Measurements from ENCODE around the gene ABCC1. TPM values are rescaled to one million over a fixed set of nuclear protein-coding genes. Genes with fewer than 3 reads are reported as not detected.

The ABCC1 gene
- polyA plus RNA-seq, 1 donor (not counting 4 experiments of a cell fraction or from before 2014, with no cell fraction given) = 19.4 TPM

DNA sequence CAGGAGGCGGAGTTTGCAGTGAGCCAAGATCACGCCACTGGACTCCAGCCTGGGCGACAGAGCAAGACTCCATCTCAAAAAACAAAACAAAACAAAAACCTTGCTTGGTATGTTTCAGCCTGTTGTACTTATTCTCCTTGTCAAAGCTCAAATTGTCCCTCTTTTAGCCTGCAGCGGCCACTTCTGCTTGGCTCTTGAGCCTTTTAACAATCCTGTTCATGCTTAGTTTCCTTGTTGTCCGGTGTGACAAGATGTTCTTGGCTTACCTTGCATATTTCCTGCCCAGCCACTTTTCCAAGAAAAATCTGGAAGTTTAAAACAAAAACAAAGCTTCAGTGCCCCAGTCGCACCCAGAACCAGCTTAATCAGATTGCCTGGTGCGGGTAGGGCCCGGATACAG, 81.0 kb downstream of the ABCC1 start:
- dilution Hi-C loops (cut with MboI; ENCODE audit: extremely low pct_ligation_motif_present, low sequenced_read_pairs) = no loop called here

DNA sequence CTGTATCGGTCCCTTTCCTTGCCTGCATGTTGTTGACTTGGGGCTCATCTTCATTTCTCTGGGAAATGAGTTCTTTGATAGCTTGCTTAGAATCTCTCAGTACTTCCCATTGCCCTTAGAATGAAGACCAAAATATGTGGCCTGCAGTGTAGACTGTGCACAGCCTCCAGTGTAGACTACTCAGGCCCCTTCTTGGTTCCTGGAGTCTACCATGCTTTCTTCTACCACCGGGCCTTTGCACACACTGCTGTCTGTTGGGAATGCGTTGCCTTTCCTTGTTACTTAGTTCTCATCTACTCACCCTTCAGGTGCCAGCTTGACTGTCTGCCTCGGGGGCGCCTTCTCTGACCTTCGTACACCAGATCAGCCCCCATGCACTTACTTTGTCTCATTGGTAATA, 82.0 kb downstream of the ABCC1 start:
- Histone ChIP-seq H3K36me3 (ENCODE audit: control insufficient read depth in 2 of 2, extremely low read depth in 1 of 2, insufficient read depth in 2 of 2, low read length in 2 of 2) (peaks cover 7 to 11% of the 10 kb centered on the region in 2 experiments), H4K20me1 (ENCODE audit: control insufficient read depth, extremely low read depth, insufficient read depth, low read length) (peaks cover 3% of the 10 kb centered on the region), H3K27ac (ENCODE audit: control insufficient read depth, insufficient read depth, low read length) (no peak overlapping the region), H3K4me3 (ENCODE audit: control insufficient read depth in 2 of 3, extremely low read depth in 1 of 3, insufficient read depth in 2 of 3, low read depth in 1 of 3, low read length in 3 of 3) (no peak overlapping the region), H3K9ac (ENCODE audit: control insufficient read depth, extremely low read depth, insufficient read depth, low read length) (no peak overlapping the region), H3K9me3 (ENCODE audit: control insufficient read depth, low read depth, low read length) (no peaks in the 10 kb centered on the region), H3K27me3 (ENCODE audit: control insufficient read depth, extremely low read depth, insufficient read depth, low read length) (no peaks in the 10 kb centered on the region), H3K9me1 (ENCODE audit: control insufficient read depth, extremely low read depth, insufficient read depth, low read length) (no peaks in the 10 kb centered on the region), H3K79me2 (ENCODE audit: control insufficient read depth, insufficient read depth, low read length) (no peaks in the 10 kb centered on the region), H3K4me1 (ENCODE audit: control insufficient read depth, extremely low read depth, insufficient read depth, low read length) (no peaks in the 10 kb centered on the region), H2AFZ (ENCODE audit: control insufficient read depth, low read length) (no peak overlapping the region), H3K4me2 (ENCODE audit: control insufficient read depth, extremely low read depth, insufficient read depth, low read depth, low read length) (no peak overlapping the region)
- TF ChIP-seq, protein P1, sequence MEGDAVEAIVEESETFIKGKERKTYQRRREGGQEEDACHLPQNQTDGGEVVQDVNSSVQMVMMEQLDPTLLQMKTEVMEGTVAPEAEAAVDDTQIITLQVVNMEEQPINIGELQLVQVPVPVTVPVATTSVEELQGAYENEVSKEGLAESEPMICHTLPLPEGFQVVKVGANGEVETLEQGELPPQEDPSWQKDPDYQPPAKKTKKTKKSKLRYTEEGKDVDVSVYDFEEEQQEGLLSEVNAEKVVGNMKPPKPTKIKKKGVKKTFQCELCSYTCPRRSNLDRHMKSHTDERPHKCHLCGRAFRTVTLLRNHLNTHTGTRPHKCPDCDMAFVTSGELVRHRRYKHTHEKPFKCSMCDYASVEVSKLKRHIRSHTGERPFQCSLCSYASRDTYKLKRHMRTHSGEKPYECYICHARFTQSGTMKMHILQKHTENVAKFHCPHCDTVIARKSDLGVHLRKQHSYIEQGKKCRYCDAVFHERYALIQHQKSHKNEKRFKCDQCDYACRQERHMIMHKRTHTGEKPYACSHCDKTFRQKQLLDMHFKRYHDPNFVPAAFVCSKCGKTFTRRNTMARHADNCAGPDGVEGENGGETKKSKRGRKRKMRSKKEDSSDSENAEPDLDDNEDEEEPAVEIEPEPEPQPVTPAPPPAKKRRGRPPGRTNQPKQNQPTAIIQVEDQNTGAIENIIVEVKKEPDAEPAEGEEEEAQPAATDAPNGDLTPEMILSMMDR (optimal IDR thresholded peaks at IDR 0.05 in 1 of 3, IDR thresholded peaks at IDR 0.05 in 1 of 3, conservative IDR thresholded peaks at IDR 0.05 in 1 of 3; ENCODE audit: extremely low read depth in 1 of 3, insufficient read depth in 2 of 3, low read length in 3 of 3) = no peak
- no peak for TF ChIP-seq EZH2 (IDR thresholded peaks at IDR 0.05; ENCODE audit: low read length)
- dilution Hi-C loops (cut with MboI; ENCODE audit: extremely low pct_ligation_motif_present, low sequenced_read_pairs) = no loop called here
- DNase-seq (ENCODE audit: low read depth, low spot score) (no peak), FAIRE-seq (no peak)

More for the DNA sequence above, 81.0 kb downstream of the ABCC1 start:
- no peak for TF ChIP-seq EZH2 (IDR thresholded peaks at IDR 0.05; ENCODE audit: low read length)
- TF ChIP-seq, protein P1 (optimal IDR thresholded peaks at IDR 0.05 in 1 of 3, IDR thresholded peaks at IDR 0.05 in 1 of 3, conservative IDR thresholded peaks at IDR 0.05 in 1 of 3; ENCODE audit: extremely low read depth in 1 of 3, insufficient read depth in 2 of 3, low read length in 3 of 3) = no peak
- no peak overlapping the region for H2AFZ ChIP-seq (ENCODE audit: control insufficient read depth, low read length)
- H3K79me2 ChIP-seq (ENCODE audit: control insufficient read depth, insufficient read depth, low read length) = no peaks in the 10 kb centered on the region
- no peaks in the 10 kb centered on the region for H3K27me3 ChIP-seq (ENCODE audit: control insufficient read depth, extremely low read depth, insufficient read depth, low read length)
- no peak for DNase-seq (ENCODE audit: low read depth, low spot score)
- H3K9ac ChIP-seq (ENCODE audit: control insufficient read depth, extremely low read depth, insufficient read depth, low read length) = no peak overlapping the region
- H3K4me3 ChIP-seq (ENCODE audit: control insufficient read depth in 2 of 3, extremely low read depth in 1 of 3, insufficient read depth in 2 of 3, low read depth in 1 of 3, low read length in 3 of 3) = no peak overlapping the region
- FAIRE-seq = no peak
- peaks cover under 1 to 8% of the 10 kb centered on the region in 2 experiments for H3K36me3 ChIP-seq (ENCODE audit: control insufficient read depth in 2 of 2, extremely low read depth in 1 of 2, insufficient read depth in 2 of 2, low read length in 2 of 2)
- H3K4me2 ChIP-seq (ENCODE audit: control insufficient read depth, extremely low read depth, insufficient read depth, low read depth, low read length) = no peak overlapping the region
- H3K9me3 ChIP-seq (ENCODE audit: control insufficient read depth, low read depth, low read length) = no peaks in the 10 kb centered on the region
- H4K20me1 ChIP-seq (ENCODE audit: control insufficient read depth, extremely low read depth, insufficient read depth, low read length) = peaks cover 3% of the 10 kb centered on the region
- no peaks in the 10 kb centered on the region for H3K4me1 ChIP-seq (ENCODE audit: control insufficient read depth, extremely low read depth, insufficient read depth, low read length)
- H3K9me1 ChIP-seq (ENCODE audit: control insufficient read depth, extremely low read depth, insufficient read depth, low read length) = no peaks in the 10 kb centered on the region
- no peak overlapping the region for H3K27ac ChIP-seq (ENCODE audit: control insufficient read depth, insufficient read depth, low read length)
